GM19035 (cell line): ENCODE results near the gene CCDC74B.
"Not testable (repeated sequence)": the region's sequence is repeated elsewhere in the genome, so short reads cannot be mapped to it uniquely, and the experiment has no call there.

ENCODE experiments used
- ATAC-seq: cut with Tn5 transposase; IDR thresholded peaks from one replicate; pipeline ENCODE4 v1.9.1; 2021; ENCODE audit not compliant: unreplicated experiment

CCDC74B gene

GRCh38 chr2:130102597-130103363 is 42.1 kb downstream of the CCDC74B start:
- not testable (repeated sequence) for ATAC-seq
